ENCODE results near the gene HPCAL1. TPM values are rescaled to one million over a fixed set of nuclear protein-coding genes. Genes with fewer than 3 reads are reported as not detected.

The HPCAL1 gene
- total RNA-seq, 1 donor from 2014 or later: 17.3 TPM

- H3K27ac Mint-ChIP-seq (ENCODE audit: unreplicated experiment): no peak overlapping the region
- no peak for TF ChIP-seq CTCF (conservative IDR thresholded peaks at IDR 0.05)
- peaks cover 52% of the 10 kb centered on the region for H3K4me1 Mint-ChIP-seq
- no peak overlapping the region for H3K4me3 Mint-ChIP-seq
- DNase-seq (ENCODE audit: low read depth, low spot score): no peak
- H3K27me3 Mint-ChIP-seq (ENCODE audit: low read depth): no peaks in the 10 kb centered on the region
- H3K9me3 Mint-ChIP-seq: no peaks in the 10 kb centered on the region
- no peaks in the 10 kb centered on the region for H3K36me3 Mint-ChIP-seq (ENCODE audit: low read depth)
Observed at GRCh38 chr2:10327896-10328669, 25.4 kb downstream of the HPCAL1 start.

GRCh38 chr2:10328670-10329579 lies 26.2 kb downstream of the HPCAL1 start:
- DNase-seq (ENCODE audit: low read depth, low spot score): no peak
- peaks cover 54% of the 10 kb centered on the region for H3K4me1 Mint-ChIP-seq
- no peaks in the 10 kb centered on the region for H3K27me3 Mint-ChIP-seq (ENCODE audit: low read depth)
- peak overlapping the region; percentile 75 for H3K27ac Mint-ChIP-seq (ENCODE audit: unreplicated experiment)
- TF ChIP-seq CTCF (conservative IDR thresholded peaks at IDR 0.05): no peak
- H3K36me3 Mint-ChIP-seq (ENCODE audit: low read depth): no peaks in the 10 kb centered on the region
- no peaks in the 10 kb centered on the region for H3K9me3 Mint-ChIP-seq
- H3K4me3 Mint-ChIP-seq: no peak overlapping the region

- Mint-ChIP-seq H3K9me3 (no peaks in the 10 kb centered on the region), H3K27me3 (ENCODE audit: low read depth) (no peaks in the 10 kb centered on the region), H3K4me1 (peaks cover 48% of the 10 kb centered on the region), H3K4me3 (no peak overlapping the region), H3K27ac (ENCODE audit: unreplicated experiment) (peak overlapping the region; percentile 75), H3K36me3 (ENCODE audit: low read depth) (no peaks in the 10 kb centered on the region)
- TF ChIP-seq CTCF (conservative IDR thresholded peaks at IDR 0.05): no peak
- no peak for DNase-seq (ENCODE audit: low read depth, low spot score)
Observed at GRCh38 chr2:10329580-10329879, 26.8 kb downstream of the HPCAL1 start.

- no peak for DNase-seq (ENCODE audit: low read depth, low spot score)
- H3K27me3 Mint-ChIP-seq (ENCODE audit: low read depth): no peaks in the 10 kb centered on the region
- H3K4me1 Mint-ChIP-seq: peaks cover 47% of the 10 kb centered on the region
- peak overlapping the region; percentile 75 for H3K27ac Mint-ChIP-seq (ENCODE audit: unreplicated experiment)
- H3K4me3 Mint-ChIP-seq: no peak overlapping the region
- H3K36me3 Mint-ChIP-seq (ENCODE audit: low read depth): peaks cover 3% of the 10 kb centered on the region
- no peaks in the 10 kb centered on the region for H3K9me3 Mint-ChIP-seq
- no peak for TF ChIP-seq CTCF (conservative IDR thresholded peaks at IDR 0.05)
Observed at GRCh38 chr2:10329880-10330699, 27.4 kb downstream of the HPCAL1 start.

- Mint-ChIP-seq H3K4me1 (peaks cover 47% of the 10 kb centered on the region), H3K9me3 (no peaks in the 10 kb centered on the region), H3K36me3 (ENCODE audit: low read depth) (peaks cover 4% of the 10 kb centered on the region), H3K4me3 (no peak overlapping the region), H3K27me3 (ENCODE audit: low read depth) (no peaks in the 10 kb centered on the region), H3K27ac (ENCODE audit: unreplicated experiment) (peak overlapping the region; percentile 78)
- no peak for DNase-seq (ENCODE audit: low read depth, low spot score)
- TF ChIP-seq CTCF (conservative IDR thresholded peaks at IDR 0.05): no peak
Observed at GRCh38 chr2:10330700-10331026, 28.0 kb downstream of the HPCAL1 start.

Data from neural crest cell (in vitro differentiated cells).